Stimulated activated CD8-positive, alpha-beta memory T cell treated with anti-CD3 and anti-CD28 coated beads, Interleukin-4, amount 100 ng/mL, for 24 hours (primary cell): ENCODE results near the gene CCDC12.

ENCODE experiments used
- DNase-seq: peaks from one replicate; pipeline ENCODE4 v3.0.0-alpha.2; 2020; ENCODE audit warnings: low read depth

Gene CCDC12

GRCh38 chr3:47007482-47008233 lies 31.1 kb upstream of the CCDC12 start:
- DNase-seq = no peak

GRCh38 chr3:47007001-47007400 lies 30.5 kb upstream of the CCDC12 start:
- DNase-seq = no peak

GRCh38 chr3:47006145-47006651 lies 29.7 kb upstream of the CCDC12 start:
- DNase-seq = no peak

GRCh38 chr3:47005212-47006144 lies 28.9 kb upstream of the CCDC12 start:
- DNase-seq = no peak

GRCh38 chr3:47004369-47005211 lies 28.0 kb upstream of the CCDC12 start:
- no peak for DNase-seq

- no peak for DNase-seq
Observed at GRCh38 chr3:47003461-47004368, 27.2 kb upstream of the CCDC12 start.

GRCh38 chr3:47003056-47003410 lies 26.5 kb upstream of the CCDC12 start:
- DNase-seq = no peak

GRCh38 chr3:47002171-47003055 lies 25.9 kb upstream of the CCDC12 start:
- no peak for DNase-seq

GRCh38 chr3:47001731-47002170 lies 25.2 kb upstream of the CCDC12 start:
- no peak for DNase-seq

- DNase-seq = no peak
Observed at GRCh38 chr3:47000922-47001730, 24.6 kb upstream of the CCDC12 start.

- DNase-seq = no peak
Observed at GRCh38 chr3:47000198-47000815, 23.8 kb upstream of the CCDC12 start.

GRCh38 chr3:46999516-47000197 lies 23.1 kb upstream of the CCDC12 start:
- DNase-seq = no peak

- no peak for DNase-seq
Observed at GRCh38 chr3:46998852-46999515, 22.4 kb upstream of the CCDC12 start.

GRCh38 chr3:46998121-46998851 lies 21.7 kb upstream of the CCDC12 start:
- DNase-seq = peak; percentile 64

GRCh38 chr3:46997453-46998091 lies 21.0 kb upstream of the CCDC12 start:
- no peak for DNase-seq
